ENCODE results near the gene CAST. TPM values are rescaled to one million over a fixed set of nuclear protein-coding genes. Genes with fewer than 3 reads are reported as not detected.

Gene CAST
- polyA plus RNA-seq, 12 donors = 123 to 261 (median 147) TPM; not detected in 1

DNA sequence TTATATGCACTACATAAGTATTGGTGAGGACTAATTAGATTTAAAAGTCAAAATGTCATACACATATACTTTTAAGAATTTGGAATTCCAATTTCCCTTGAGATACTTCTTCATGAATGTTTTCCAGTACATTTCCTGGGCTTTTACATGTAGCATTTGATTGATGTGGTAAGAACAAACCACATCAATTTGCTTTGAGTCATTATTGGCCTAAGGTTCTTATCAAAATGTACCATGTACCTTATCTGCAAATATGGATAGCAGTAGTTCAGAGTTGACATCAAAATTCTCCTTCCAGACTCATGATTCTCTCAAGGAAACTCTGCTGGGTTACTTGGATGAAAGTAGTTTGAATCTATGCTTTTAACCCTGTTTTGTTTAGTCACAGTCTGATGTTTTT is 2.5 kb downstream of the CAST start:
- DNase-seq = no peak

DNA sequence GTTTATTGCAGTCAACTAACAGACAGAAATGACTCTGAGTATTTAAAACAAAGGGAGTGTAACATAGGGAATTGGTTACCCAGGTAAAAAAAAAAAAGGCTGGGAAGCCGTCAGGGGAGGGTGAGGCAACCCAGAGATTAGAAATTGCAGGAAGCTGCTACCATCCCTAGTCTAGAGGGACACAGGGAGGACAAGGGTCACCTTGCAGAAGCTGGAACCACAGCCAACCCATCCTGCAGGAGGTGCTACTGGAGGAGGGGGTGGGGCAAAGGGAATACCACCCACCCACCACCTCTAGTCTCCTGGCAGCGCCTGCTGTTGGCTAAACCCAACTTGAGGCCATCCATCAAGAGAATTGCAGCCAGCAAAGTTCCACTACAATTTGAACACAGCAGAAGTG is 6.5 kb downstream of the CAST start:
- DNase-seq = no peak

DNA sequence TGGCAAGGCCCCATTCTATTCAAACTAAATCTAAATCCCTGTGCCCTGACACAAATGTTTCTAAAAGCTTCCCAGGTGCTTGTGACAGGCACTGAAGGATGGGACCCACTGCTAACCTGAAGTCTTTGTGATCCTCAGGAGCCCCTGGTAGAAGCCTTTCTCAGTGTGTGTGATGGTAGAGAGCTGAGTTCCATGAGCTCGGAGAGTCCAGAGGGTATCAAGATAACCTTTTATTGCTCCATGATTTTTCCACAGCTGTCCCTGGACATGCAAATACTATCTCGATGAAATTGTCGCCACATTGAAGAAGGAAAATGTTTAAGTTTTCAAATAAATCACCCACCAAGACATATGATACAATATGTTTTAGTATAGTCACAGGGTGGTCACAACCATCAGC is 7.7 kb downstream of the CAST start:
- DNase-seq = no peak

DNA sequence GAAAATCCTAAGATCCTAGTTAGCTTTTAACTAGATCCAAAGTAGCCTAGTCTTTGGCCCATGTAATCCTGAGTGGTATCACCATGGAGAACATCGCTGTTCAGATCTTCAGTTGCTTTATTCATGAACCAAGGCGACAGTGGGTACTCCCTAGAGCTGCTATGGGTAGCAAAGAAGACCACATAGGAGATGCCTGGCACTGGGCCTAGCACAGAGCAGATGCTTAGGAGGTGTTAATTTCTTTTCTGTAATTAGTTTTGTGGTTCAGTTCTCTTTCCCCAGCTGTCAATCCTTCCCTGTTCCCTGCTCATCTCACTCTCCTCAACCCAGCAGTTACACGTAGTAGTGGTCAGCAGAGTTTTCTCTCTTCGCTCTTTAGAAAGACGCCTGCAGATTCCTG is 9.3 kb downstream of the CAST start:
- no peak for DNase-seq

DNA sequence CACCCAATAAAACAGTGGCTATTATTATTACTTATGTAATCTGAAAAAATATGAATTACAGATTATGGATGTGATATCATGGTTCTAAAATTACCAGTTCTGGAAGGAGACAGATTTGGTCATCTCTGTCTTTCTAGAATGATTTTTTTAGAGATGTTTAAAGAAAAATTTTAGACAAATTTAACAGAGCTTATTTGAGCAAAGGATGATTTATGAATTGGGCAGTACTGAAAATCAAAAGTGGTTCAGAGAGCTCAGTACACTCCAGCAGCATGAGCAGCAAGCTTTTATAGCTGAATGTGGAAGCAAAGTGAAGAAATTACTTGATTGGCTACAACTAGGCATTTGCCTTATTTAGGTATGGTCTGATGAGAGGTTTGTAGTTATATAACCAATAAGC is 11.0 kb downstream of the CAST start:
- DNase-seq = no peak

DNA sequence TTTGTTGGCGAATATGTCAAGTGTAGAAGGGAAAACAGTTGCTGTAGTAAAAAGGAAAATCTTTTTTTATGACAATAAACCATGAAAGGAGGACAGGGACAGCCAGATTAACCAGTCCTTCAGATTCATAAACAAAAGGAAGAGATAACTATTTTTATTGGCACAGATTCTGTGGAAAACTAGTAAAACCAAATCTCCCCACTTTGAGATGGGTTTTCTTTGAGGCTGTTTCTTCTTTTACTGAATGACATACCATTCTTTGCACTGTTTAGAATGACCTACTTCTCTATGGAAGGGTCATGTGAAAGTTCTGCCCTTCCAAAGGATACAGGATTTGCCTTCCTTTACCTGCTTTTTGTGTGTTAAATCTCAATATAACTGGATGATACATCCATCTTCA is 13.7 kb downstream of the CAST start:
- no peak for DNase-seq

DNA sequence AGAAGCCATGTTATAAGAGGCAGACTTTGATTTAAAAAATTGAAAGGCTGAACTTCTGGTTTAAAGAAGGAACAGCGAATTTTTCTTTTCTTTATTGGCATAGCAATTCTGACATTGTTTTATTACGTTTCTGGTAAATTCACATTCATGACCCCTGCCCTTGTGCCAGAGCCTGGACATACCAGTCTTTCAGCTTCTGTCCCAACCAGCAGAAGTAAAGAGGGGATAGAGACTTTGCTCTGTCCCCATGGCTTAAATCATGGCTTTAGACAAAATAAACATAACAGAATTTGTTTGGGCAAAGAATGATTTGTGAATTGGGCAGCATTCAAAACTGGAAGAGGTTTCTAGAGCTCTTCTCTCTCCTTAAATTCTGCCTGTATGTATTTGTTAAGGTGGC is 15.3 kb downstream of the CAST start:
- no peak for DNase-seq

DNA sequence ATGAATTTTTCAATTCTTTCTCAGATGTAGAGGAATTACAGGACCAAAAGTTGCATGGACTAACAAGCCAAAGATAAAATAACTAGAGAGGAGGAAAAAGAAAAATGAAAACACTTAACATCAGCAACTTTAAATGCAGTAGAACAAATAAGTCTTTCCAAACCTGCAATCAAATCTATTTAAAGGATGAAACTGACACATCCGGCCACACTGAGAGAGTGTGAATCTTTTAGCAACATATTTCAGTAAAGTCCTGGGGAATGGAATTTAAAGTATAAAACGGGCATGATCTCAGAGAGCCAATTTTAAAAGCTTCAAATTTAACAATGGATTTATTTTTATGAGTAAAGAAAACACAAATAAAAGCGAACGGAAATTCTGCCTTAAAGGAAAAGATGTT is 17.1 kb downstream of the CAST start:
- no peak for DNase-seq

DNA sequence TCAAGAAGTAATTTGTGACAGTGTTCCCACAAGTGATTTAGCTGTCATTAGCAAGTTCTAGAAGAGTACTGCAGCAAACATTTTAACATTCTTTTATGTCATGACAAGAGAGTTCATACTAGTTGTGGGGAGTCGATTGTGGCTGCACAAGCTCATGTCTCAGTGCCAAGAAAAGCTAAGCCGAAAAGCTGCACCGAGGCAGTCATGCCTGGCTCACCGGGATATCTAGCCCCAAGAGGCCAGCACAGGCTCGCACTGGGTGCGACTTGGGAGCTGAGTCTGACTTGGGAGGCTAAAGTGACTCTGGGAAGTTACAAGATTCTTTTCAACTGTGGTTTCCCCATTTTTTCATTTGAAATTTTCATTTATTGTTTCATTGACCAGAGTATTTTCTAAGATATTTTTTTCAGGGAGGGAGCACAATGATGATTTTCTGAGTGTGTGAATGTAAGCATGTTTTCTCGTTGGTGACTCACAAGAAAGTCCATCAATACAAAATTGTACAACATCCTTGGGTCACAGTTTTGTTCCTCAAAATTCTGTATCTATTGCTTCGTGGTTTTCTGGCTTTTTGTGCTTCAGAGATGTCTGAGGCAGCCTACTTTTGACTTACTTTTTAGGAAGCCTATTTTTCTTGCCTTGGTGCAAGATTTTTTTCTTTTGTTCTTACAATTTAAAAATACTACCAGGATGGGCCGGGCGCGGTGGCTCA is 18.7 kb downstream of the CAST start:
- no peak for DNase-seq

DNA sequence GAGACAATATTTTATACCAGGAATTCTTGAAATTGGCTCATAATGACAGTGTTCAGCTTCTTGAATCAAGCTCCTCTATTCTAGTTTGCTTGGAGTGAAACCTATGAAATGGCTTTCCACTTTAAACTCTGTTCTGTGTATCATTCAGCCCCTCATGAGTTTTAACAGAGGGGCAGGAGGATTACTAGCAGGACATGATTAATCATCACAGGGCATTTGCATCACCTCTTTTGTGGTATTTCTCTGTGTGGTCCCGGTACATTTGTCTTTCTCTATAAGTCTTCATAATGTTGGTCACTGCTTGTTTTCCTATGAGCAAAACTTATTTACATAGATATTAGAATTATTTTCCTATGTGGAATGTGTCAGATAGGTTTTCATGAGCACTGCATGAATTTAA is 21.2 kb downstream of the CAST start:
- no peak for DNase-seq

DNA sequence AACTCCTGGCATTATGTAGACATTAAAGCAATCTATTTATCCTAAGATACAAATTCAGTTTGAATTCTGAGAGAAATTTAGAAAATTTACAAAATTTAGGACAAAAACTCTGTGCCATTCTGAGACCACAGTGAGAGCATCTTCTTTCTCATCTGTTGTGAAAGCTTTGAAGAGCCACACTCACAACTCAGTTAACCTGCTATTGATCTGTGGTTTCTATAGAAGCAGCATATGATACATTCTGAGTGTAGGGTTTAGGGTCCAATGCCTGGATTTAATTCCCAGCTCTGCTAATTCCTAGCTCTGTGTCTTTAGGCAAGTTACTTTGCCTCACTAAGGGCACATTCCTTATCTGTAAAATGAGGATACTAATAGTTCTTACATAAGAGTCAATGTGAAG is 21.6 kb downstream of the CAST start:
- no peak for DNase-seq

DNA sequence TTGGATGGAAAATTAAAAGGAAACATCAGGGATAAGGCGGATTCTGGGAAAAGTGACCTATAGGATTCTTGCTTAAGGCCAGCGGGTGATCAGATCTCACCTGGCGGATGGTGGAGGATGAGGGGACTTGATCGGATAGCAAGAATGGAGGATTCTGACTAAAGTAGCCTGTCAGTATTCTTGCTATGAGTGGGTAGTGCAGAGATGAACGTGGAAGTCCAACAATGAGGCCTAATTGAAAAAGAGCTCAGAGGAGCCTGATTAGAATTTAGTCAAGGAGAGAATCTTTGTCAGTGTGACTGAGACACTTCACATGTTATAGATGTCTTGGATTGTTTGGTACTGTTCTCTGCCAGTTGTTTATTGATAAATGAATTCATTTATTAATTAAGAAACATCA is 24.9 kb downstream of the CAST start:
- DNase-seq = no peak

DNA sequence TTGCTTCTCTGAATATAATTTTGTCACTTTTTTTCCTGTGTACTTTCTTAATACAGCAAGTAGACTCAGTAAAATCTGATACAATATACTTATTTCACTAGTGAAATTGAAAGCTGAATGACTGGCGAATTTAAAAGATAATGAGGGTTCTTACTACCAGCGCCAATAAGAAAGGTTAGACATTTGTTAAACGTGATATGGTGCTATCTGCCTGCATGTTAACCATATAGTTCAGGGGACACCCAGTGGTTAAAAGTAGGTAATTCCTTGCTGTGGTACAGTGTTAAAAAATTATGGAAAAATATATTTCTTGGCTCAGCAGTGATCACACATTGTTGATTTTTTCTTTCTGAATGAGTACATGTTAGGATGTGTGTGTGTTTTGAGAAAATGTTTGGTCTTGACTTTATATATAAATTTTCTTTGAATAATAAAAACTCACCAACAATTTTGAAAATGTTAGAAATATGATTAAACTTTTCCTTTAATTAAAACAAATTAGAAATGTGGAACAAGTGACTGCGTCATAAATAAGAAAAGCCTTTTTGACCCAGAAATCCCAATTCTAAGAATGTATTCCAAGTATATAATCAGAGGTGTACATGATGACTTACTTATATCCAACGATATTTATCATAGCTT is 25.8 kb downstream of the CAST start:
- peak; percentile 24 for DNase-seq

DNA sequence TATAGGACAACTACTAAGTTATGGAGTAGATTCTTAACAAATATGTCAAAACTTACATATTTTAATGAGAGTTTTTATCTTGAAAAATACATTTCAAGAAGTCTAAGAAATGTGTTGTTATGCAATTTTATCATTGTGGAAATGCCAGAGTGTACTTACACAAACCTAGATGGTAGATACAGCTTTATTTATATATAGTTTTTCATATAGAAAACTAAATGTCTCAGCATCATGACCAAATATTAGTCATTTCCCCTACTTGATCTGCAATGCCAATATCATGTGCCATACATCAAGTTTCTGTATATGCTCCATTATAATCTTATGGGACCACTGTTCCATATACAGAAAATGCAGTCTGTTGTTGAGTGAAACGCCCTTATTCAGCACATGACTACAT is 28.7 kb downstream of the CAST start:
- DNase-seq = no peak

DNA sequence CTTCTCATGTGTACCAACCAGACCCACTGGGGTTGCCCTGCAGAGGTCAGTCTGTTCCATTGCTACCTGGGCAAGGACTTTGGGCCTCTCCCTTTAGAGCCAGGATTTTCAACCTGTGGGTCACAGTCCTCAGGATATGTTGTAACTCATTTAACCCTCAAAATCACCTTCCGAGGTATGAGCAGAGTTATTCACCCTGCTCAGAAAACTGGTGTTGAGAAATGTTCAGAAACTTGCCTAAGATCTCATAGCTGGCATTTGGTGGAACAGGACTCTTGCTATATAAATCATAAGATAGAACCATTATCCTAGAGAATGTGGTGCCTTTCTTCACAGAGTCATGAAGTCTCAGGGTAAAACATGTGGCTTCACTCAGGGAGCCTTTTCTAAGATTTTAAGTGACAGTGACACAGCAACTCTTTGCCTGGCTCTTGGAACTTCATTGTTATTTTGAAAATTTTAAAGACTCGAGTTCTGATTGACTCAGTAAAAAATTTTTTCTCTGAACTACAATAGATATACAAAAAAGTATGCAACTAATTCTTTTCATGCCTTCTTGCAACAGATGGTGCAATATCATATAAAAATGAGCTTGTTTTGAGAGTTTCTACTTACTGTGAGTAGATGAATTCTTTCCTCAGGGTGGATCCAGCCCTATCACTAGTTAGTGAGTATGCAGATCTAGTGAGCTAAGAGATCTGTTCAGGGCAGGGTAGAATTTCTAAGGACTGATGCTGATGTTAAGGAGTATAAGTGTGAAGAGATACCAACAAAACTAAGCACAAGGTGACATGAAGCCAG is 29.5 kb downstream of the CAST start:
- DNase-seq = no peak

DNA sequence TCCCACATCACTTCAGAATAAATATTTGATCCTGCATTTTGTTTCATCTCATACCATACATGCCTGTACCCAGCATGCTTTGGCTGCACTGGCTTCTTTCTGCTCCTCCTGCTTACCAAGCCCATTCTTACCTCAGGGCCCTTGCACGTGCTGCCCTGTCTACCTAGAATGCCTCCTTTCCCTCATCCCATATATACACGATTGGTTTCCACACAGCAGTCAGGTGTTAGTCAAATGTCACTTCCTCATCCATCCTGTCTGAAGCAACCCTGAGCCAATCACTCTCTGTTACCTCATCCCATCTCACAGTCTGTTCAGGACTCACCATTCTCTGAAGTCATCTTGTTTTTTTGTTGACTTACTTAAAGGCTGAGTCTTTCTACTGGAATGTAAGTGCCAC is 30.3 kb downstream of the CAST start:
- no peak for DNase-seq

DNA sequence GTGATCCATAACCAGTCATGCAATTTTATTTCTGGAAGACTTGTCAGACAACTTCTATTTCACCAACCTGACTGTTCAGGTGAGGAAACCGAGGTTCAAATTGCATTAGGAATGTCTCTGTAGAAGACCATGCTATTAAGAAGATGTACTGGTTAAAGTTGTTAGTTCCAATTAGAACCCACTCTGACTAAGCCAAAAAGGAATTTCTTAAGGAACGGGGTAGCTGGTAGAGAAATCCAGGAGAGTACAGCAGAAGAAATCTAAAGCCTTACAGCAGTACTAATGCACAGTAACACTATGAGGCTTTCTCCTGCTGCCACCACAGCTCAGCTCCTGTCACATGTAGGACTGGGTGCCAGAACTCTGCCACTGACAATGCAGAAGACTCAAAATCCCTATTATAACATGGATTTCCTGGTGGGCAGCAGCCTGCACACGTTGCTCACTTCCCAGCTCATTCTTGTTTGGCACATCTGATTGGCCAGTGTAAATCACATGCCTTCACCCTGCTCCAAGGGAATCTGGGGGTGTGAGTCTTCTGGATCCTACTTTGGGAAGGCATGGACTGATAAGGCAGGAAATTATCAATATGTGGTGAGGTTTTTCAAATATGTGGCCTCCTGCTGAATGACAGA is 37.1 kb downstream of the CAST start:
- no peak for DNase-seq

DNA sequence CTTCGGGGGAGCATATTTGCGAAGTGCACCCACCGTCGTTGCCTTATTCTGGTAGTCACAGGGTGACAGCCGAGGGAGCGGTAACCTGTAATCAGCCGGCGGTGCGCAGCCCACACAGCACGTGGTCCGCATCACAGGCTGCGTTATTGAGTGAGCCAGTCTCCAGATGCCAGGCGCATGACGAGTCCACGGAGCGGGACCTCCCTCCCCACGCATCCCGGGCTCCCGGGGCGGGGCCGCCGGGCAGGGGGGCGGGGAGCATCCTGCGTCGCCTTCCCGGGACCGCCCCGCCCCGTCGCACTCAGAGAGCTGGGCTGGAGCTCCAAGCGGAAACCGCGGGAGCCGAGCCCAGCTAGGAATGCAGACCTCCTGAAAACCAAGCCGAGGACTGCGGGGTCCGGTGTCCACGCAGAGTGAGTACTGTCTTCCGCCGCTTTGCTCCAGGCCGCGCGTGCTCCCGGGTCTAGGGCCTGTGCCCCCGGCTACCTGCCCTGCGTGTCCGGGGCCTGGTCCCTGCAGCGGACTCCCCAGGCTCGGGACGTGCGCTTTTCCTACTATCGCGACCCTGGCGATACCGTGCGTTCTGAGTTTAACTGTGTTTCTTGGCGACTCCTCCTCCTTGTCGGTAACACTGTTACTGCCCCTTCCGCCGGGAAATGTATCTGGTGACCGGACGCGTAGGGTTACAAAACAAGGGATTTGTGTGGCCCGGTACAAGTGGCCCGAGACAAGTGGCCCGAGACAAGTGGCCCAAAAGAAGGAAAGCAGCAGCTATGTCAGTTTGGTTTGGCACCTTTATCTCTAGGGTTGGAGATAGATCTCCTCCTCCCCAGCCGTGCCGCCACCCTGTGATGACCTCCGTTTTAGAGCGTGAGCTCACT is 40.6 kb downstream of the CAST start:
- DNase-seq = peak; percentile 84

DNA sequence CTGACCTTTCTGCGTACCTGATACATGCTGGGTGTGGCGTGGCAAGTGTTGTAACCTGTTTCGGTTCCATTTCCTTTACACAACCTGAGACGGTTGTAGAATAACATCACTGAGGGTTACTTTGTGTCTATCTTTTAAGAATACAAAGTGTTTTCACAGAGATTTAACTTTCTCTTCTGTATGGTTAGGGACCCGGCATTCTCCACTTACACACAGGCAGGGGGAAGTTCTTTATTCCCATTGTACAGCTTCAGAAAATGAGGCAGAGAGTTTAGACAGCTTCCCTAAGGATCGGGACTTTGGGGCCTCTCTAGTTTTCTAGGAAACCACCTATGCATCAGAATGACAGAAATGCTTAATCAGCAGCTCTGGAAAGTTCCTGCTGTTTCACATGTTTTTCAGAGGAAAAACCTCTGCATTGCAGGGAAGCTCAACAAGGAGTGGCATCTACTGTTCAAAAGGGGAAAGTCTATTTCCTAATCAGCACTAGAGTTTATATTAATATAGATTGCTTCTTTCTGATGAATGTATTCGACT is 41.3 kb downstream of the CAST start:
- peak; percentile 14 for DNase-seq

DNA sequence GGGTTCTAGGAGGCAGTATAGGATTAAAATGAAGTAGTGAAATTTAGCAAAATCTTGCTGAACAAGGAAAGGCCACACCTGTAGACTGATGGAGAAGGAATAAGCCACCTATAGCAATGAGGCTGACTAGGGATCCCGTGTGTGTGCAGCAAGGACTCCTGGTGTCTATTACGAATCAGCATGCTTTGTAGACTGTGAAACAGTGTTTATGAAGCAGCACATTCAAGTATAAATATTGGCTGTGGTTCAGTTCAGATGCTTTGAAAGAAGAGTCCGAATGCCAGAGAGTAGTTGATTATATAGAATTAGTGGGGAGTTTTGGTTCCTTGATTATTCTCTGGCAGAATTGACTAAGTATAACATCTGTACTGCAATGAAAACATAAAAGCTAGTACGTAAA is 41.8 kb downstream of the CAST start:
- no peak for DNase-seq

DNA sequence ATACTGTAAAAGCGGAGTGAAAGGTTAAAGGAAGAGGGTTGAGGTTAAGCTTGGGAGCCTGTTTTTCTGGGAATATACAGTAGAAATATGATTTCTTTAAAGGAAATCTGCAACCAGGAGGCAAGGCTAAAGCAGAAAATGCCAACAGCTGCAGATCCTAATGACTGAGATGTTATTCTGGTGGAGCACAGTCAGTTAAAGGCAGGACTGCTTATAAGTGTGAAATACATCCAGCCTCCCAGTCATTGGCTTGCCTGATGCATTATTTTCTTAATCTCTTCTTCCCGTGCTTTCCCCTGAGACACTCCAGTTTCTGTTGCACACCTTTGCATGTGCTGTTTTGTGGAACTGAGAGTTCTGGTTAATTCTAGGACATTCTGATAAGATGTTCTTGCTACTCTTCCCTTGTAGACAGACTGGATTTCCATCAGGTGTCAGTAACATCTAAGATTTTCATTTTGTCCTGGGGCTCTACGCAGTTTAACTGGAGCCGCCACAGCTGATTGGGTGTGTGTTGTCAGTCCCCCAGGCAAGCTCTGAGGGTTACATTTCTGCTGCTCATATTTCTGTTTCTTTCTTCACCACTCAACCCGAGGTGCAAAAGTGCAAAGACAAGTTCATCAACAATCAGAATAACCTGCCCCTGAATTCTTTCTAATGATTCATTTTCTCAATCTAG is 44.4 kb downstream of the CAST start:
- DNase-seq = no peak
